GM19395 (cell line): Measurements from ENCODE around the gene CEP55.

Source experiments
- ATAC-seq: cut with Tn5 transposase; IDR thresholded peaks from one replicate; pipeline ENCODE4 v1.9.1; 2021; ENCODE audit warnings: mild to moderate bottlenecking, moderate library complexity; ENCODE audit not compliant: unreplicated experiment

The CEP55 gene

GRCh38 chr10:93559490-93559889, 63.1 kb downstream of the CEP55 start:
- ATAC-seq, result no peak

- no peak for ATAC-seq
Measured at GRCh38 chr10:93560541-93560940, 64.1 kb downstream of the CEP55 start.

DNA sequence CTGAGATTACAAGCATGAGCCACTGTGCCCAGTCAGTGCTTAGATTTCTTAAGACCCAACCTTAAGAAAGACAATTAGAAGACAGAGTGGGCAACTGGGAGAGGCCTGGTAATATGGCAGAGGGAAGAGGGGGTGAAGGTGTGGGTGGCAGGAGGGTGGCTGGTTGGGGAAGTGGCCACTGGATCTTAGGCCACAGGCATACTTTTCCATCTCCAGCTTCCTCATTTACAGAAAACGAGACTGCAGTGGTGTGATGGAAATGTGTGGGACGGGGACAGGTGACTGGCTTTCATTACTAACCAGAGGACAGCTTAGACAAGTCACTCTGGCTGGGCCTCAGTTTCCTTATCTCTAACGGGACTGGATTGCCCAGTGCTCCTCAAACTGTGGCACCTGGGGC, 69.0 kb downstream of the CEP55 start:
- ATAC-seq, result no peak

GRCh38 chr10:93566435-93567276, 70.2 kb downstream of the CEP55 start, which contains the start of gene FFAR4:
Gene FFAR4, plus strand, starts transcription at chr10:93566665. Its CDS starts 56 bp downstream, at chr10:93566721.
- ATAC-seq, result no peak

DNA sequence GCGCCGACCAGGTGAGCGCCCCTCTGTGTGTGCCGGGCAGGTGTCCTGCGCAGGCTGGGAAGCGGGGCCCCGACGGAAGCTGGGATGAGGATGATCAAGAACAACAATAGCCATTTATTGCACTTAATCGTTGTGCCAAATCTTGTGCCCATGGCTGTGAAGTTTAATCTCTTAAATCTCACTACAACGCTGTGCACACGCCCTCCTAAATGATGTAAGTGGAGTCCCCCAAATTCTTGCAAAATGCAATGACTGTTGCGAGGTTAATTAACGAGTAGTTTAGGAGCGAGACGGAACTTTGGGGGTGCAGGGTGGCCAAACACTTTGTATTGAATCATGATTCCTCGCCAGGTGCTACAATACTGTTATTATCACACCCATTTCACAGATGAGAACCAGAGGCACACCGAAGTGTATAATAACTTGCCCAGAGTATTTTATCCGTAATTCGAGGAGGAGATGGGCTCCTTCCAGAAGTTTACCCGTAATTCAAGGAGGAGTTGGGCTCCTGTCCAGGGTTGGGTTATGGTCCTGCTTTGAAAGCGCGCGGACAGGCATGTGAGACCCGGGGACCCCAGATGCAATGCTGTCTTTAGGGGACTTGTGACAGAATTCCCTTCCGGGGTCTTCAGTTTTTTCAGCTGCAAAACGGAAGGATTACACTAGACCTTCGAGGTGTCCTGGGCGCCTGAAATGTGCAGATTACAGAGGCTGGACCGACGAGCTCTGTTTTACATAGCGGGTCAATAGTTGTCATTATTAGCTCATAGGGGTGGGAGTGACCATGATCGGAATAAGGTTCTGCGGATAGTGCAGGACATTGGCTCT, 71.1 kb downstream of the CEP55 start:
- ATAC-seq, result no peak

- ATAC-seq, result no peak
Measured at GRCh38 chr10:93568105-93568390, 71.6 kb downstream of the CEP55 start.

DNA sequence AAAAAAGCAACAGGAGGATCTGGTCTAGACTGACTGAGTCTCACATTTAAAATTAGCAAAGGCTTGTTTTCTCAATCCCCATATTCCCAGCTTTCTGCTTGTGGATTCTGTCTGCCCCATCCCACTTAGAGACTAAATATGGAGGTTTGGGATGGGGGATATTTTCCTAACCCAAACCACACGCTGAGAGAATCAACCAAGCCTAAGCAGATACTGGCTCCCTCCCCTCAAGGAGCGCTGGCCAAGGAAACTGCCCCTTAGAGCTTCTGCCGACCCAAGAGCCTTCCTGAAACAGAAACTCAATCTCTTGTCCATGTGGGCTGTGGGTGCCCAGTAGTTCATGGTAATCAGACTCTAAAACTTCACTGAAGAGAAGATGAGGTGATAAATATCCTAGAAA, 74.0 kb downstream of the CEP55 start:
- ATAC-seq, result no peak

DNA sequence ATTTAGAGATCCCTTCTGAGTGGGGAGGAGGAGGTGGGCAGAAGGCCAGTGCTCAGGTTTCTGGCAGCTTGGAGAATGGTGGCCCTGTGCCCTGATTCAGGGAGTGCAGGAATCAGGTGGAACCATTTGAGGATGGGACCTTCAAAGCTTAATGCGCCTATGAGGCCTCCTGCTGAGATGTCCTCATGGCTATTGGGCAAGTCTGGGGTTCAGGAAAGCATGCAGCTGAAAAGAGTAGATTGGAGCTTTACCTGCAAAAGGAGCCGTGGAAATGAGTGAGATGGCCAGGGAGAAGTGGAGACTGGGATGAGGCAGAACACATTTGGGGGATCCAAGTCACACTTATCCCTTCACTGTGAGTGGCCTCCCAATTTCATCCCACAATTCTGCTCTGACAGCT, 76.2 kb downstream of the CEP55 start:
- no peak for ATAC-seq

GRCh38 chr10:93573051-93573909, 76.9 kb downstream of the CEP55 start:
- no peak for ATAC-seq

GRCh38 chr10:93573924-93574323, 77.5 kb downstream of the CEP55 start:
- ATAC-seq, result no peak

DNA sequence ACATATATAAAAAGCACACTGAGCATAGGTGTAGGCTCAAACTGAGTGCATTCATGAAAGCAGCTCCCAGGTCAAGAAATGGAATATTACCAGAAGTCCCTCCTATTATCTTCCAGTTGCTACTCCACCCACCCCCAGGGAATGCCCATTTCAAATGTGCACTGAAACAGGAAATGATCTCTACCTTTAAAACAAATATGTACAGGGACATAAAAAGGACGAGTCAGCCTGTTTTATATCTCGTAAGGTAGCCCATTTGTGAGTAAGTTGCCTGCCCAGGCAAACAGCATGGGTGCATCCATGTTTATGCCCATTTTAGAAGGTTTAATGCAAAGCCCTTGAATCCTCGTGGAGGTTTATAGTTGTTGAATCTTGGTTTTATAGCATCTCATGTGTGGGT, 80.5 kb downstream of the CEP55 start:
- no peak for ATAC-seq

- ATAC-seq, result no peak
Measured at GRCh38 chr10:93577565-93577964, 81.2 kb downstream of the CEP55 start.
